ENCODE data around the gene RBM24. TPM values are rescaled to one million over a fixed set of nuclear protein-coding genes. Genes with fewer than 3 reads are reported as not detected.
A peak's percentile ranks its signal among the peaks of the same experiment; 100 is the strongest.

RBM24 gene
- total RNA-seq: 1 to 10 TPM in 2 of 4 donors, under 1 TPM in 2; 0.21 to 3.1 (median 0.76) TPM

DNA sequence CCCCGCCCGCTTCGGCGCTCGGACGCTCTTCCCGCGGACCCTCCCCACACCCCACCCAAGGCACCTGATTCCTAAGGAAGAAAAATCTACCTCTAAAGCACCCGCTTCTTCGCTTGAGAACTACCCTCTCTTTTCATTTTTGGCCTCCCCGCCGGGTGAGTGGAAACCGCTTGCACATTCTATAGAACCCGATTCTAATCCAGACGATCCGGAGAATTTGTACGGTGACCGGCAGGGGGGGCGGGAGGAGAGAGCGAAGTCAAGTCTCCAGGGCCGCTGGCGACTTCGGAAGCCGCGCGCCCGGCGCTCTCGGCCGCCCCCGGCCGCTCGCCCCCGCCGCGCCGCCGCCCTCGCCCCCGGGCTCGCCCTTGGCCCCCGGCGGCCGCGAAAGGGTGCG, at the start of gene RBM24:
RBM24 (plus strand) TSS at position 262 of the 397 bp plus-strand sequence. CDS start 221 bp downstream, outside the sequence.
- DNase-seq (ENCODE audit: low spot score in 2 of 2): peak in 1 of 2 donors; percentile 65
- under 1% methylated on average over 24 of the region's 46 CpGs for WGBS
- peak within 1 kb of the TSS; percentile 69 for H3K27ac ChIP-seq
- no peaks in the 10 kb centered on the region for H3K9me3 ChIP-seq
- peaks cover 21% of the 10 kb centered on the region for H3K4me1 ChIP-seq
- H3K36me3 ChIP-seq: no peaks in the 10 kb centered on the region
- no peak for TF ChIP-seq EP300 (IDR thresholded peaks at IDR 0.05)
- no peak for TF ChIP-seq POLR2AphosphoS5 (IDR thresholded peaks at IDR 0.05)
- no peak for TF ChIP-seq CTCF (IDR thresholded peaks at IDR 0.05)
- TF ChIP-seq POLR2A (IDR thresholded peaks at IDR 0.05): no peak
- peaks cover 3% of the 10 kb centered on the region for H3K27me3 ChIP-seq
- H3K4me3 ChIP-seq: peak within 1 kb of the TSS; percentile 83

DNA sequence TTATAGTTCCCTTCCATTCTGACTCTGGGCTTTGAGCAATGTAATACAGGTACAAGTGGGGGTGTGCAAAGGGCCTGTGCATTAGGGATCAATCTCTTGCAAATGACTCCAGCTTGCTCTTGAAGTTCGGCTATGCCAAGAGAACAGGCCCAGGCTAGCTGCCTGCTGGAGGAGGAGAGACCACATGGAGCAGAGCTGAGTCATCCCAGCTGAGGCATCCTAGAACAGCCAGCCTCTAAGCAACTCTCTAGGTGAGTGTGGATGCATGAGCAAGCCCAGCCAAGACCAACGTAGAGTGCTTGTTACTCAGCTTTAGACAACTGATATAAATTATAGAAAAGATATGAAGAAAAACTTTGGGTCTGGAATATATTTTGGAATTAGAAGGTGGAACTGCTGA, 47.6 kb upstream of the RBM24 start:
- no peak for DNase-seq (ENCODE audit: low spot score in 2 of 2)
- no peaks in the 10 kb centered on the region for H3K4me1 ChIP-seq
- no peaks in the 10 kb centered on the region for H3K27me3 ChIP-seq
- no peak overlapping the region for H3K27ac ChIP-seq
- peaks cover 3% of the 10 kb centered on the region for H3K9me3 ChIP-seq
- no peak overlapping the region for H3K4me3 ChIP-seq
- H3K36me3 ChIP-seq: no peaks in the 10 kb centered on the region
- TF ChIP-seq POLR2A (IDR thresholded peaks at IDR 0.05) (no peak), EP300 (IDR thresholded peaks at IDR 0.05) (no peak), POLR2AphosphoS5 (IDR thresholded peaks at IDR 0.05) (no peak), CTCF (IDR thresholded peaks at IDR 0.05) (no peak)
- WGBS: 49% methylated on average over 2 of the region's 2 CpGs

GRCh38 chr6:17237246-17237645, 43.9 kb upstream of the RBM24 start:
- Histone ChIP-seq H3K36me3 (no peaks in the 10 kb centered on the region), H3K4me3 (no peak overlapping the region), H3K27ac (no peak overlapping the region), H3K27me3 (no peaks in the 10 kb centered on the region), H3K4me1 (no peaks in the 10 kb centered on the region), H3K9me3 (peaks cover 3% of the 10 kb centered on the region)
- DNase-seq (ENCODE audit: low spot score in 2 of 2): no peak
- 97% methylated on average over 2 of the region's 2 CpGs for WGBS
- TF ChIP-seq POLR2AphosphoS5 (IDR thresholded peaks at IDR 0.05) (no peak), CTCF (IDR thresholded peaks at IDR 0.05) (no peak), EP300 (IDR thresholded peaks at IDR 0.05) (no peak), POLR2A (IDR thresholded peaks at IDR 0.05) (no peak)

DNA sequence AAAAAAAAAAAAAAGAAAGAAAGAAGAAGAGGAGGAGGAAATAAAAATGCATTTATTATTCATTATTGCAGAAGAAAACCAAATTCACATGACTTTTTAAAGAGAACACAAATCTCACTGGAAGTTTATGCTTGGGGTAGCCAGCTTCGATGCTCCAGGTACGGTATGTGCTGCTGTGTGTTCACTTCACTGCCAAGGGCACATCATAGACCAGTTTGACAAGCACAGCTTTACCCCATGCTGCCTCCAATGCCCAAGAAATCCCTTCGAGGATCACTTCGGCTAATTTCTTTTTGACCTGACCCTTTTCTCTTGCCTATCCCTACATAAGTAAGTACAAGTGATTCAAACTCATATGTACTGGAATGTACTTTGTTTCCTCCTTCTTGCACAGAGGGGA, 41.9 kb upstream of the RBM24 start:
- no peak for DNase-seq (ENCODE audit: low spot score in 2 of 2)
- H3K4me1 ChIP-seq: no peaks in the 10 kb centered on the region
- H3K36me3 ChIP-seq: no peaks in the 10 kb centered on the region
- TF ChIP-seq CTCF (IDR thresholded peaks at IDR 0.05) (no peak), POLR2A (IDR thresholded peaks at IDR 0.05) (no peak), EP300 (IDR thresholded peaks at IDR 0.05) (no peak), POLR2AphosphoS5 (IDR thresholded peaks at IDR 0.05) (no peak)
- no peak overlapping the region for H3K27ac ChIP-seq
- H3K4me3 ChIP-seq: no peak overlapping the region
- H3K27me3 ChIP-seq: no peaks in the 10 kb centered on the region
- no peaks in the 10 kb centered on the region for H3K9me3 ChIP-seq
- 78% methylated on average over 4 of the region's 4 CpGs for WGBS

DNA sequence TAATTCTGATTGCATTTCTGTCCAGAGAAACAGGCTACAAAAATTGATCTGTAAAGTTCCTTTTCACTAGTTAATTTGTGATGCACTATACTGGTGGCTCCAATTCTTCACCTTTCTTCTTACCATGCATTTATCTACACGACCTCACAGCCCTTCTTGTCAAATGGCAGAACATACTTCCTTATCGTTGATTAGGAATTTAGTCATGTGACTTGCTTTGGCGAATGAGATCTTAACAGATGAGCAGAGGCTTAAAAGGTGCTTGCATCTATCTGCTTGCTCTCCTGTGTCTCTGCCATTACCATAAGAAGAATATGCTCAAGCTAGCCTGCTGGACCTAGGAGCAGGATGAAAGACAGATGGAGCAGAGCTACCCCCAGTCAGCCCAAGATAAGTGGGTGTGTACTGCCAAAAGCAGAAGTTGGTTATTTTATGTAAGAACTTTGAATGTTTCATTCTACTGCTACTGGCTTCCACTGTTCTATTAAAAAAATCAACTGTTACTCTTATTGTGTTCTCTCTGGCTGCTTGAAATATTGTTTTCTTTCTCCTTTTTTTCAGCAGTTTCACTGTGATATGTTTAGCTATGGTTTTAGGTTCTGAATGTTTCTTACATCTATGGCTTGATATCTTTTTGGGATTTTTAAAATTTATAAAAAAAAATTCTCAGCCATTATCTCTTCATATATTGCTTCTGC, 40.2 kb upstream of the RBM24 start:
- H3K27me3 ChIP-seq: no peaks in the 10 kb centered on the region
- H3K27ac ChIP-seq: no peak overlapping the region
- WGBS: 82% methylated on average over 3 of the region's 3 CpGs
- H3K4me3 ChIP-seq: no peak overlapping the region
- no peaks in the 10 kb centered on the region for H3K36me3 ChIP-seq
- H3K4me1 ChIP-seq: no peaks in the 10 kb centered on the region
- no peak for DNase-seq (ENCODE audit: low spot score in 2 of 2)
- no peak for TF ChIP-seq POLR2AphosphoS5 (IDR thresholded peaks at IDR 0.05)
- no peak for TF ChIP-seq CTCF (IDR thresholded peaks at IDR 0.05)
- TF ChIP-seq EP300 (IDR thresholded peaks at IDR 0.05): no peak
- TF ChIP-seq POLR2A (IDR thresholded peaks at IDR 0.05): no peak
- no peaks in the 10 kb centered on the region for H3K9me3 ChIP-seq

Data from suprapubic skin (tissue), 4 donors.